Stimulated activated CD8-positive, alpha-beta memory T cell treated with anti-CD3 and anti-CD28 coated beads, Interleukin-15, amount 100 ng/mL, for 4 hours (primary cell): ENCODE data around the gene LAMC2.
"Not testable (repeated sequence)": the region's sequence is repeated elsewhere in the genome, so short reads cannot be mapped to it uniquely, and the experiment has no call there.

Experiments
- DNase-seq, 2 donors: peaks; one replicate each; pipeline ENCODE4 v3.0.0-alpha.2; 2020; ENCODE audit warnings: low read depth in 2 of 2

LAMC2 gene

GRCh38 chr1:183238071-183238470, 52.0 kb downstream of the LAMC2 start:
- no peak for DNase-seq

DNA sequence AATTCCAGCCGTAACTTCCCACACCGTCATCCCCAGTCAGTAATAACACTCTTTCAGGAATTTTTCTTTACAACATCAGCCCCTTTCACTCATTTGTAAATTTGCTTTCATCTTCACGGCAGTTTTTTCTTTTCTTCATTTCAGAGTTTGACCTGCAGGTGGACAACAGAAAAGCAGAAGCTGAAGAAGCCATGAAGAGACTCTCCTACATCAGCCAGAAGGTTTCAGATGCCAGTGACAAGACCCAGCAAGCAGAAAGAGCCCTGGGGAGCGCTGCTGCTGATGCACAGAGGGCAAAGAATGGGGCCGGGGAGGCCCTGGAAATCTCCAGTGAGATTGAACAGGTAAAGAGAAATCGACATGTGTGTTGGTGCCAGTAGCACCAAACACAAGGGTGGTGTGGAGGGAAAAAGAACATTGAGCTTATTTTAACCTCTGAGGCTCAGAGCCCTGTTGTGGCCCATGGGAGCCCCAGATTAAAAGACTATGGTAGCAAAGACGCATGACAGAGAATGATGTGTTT, 53.2 kb downstream of the LAMC2 start:
- DNase-seq = no peak

DNA sequence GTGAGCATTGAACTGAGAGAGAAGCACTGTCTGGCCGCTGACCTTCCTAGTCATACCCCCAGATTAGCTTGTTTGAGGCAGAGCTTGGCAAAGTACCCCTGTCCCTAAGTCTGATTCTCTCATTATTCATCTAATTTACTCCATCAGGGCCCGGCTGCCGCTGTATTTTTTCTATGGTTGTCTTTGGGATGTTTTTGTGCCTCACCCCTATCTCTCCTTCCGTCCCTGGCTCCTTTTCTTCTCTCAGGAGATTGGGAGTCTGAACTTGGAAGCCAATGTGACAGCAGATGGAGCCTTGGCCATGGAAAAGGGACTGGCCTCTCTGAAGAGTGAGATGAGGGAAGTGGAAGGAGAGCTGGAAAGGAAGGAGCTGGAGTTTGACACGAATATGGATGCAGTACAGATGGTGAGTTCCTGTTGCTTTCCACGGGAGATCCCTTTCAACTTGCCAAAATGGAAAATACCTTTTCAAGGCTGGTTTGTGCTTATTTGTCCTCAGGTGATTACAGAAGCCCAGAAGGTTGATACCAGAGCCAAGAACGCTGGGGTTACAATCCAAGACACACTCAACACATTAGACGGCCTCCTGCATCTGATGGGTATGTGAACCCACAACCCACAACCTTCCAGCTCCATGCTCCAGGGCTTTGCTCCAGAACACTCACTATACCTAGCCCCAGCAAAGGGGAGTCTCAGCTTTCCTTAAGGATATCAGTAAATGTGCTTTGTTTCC, 53.9 kb downstream of the LAMC2 start:
- DNase-seq = no peak

DNA sequence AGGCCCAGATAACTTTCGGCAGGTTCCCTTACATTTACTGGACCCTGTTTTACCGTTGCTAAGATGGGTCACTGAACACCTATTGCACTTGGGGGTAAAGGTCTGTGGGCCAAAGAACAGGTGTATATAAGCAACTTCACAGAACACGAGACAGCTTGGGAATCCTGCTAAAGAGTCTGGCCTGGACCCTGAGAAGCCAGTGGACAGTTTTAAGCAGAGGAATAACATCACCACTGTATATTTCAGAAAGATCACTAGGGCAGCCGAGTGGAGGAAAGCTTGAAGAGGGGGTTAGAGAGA, 54.4 kb downstream of the LAMC2 start:
- no peak for DNase-seq

GRCh38 chr1:183240853-183241252, 54.8 kb downstream of the LAMC2 start:
- DNase-seq = not testable (repeated sequence)

GRCh38 chr1:183241471-183241870, 55.4 kb downstream of the LAMC2 start:
- no peak for DNase-seq

DNA sequence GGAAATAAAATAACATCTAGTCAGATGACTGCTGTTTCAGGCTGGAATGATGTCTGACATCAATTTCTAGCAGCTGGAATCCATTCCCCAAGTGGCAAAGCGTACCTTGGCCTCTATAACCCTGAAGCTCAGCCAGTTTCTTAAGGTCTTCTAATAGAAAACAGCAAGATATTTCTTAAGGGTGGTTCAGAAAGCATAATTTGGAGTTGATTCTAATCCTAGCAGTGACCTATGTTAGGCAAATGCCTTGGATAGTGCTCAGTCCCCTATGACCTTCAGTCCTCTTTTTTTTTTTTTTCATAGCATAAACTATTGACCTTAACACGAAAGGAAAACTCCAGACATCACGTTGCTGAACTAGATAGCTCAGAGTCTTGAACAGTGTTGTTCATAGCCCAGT, 56.5 kb downstream of the LAMC2 start:
- DNase-seq = no peak

GRCh38 chr1:183243161-183244050, 57.3 kb downstream of the LAMC2 start:
- no peak for DNase-seq

DNA sequence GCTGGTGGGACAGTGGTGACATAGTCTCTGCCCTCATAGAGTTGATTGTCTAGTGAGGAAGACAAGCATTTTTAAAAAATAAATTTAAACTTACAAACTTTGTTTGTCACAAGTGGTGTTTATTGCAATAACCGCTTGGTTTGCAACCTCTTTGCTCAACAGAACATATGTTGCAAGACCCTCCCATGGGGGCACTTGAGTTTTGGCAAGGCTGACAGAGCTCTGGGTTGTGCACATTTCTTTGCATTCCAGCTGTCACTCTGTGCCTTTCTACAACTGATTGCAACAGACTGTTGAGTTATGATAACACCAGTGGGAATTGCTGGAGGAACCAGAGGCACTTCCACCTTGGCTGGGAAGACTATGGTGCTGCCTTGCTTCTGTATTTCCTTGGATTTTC, 58.4 kb downstream of the LAMC2 start:
- no peak for DNase-seq

DNA sequence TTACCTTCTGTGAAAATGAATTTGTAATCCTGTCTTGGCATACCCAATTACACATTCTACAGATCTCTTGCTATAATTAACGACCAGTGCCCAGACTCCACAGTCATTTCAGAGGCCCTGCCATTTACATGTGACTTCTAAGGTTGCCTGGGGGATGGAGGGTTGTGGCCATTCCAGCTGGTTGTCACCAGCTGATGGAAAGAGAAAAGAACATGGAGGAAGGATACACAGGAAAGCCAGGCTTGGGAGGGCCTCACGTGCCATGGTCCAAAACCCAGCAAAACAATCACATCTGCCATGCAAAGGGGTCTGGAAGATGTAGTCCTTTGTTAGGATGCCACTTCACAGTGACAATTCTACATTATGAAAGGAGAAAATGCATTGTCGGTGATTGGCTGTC, 59.3 kb downstream of the LAMC2 start:
- no peak for DNase-seq

DNA sequence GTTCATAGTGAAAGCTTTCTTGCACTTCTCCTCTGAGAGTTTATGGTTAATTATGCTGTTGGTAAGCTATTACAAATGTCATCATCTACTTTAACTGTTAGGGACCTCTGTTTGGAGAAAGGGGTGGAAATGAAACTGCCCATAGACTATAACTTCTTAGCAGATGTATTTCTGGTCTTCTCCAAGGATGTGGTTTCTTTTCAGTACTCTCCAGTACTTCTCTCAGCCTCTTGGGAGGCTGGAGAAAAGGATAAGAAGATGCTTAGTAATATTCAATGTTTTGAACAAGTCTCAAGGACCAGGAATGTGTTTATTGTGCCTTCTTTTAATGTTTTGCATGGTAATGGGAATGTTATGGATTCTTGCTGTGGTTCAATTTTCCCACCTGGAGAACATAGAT, 60.4 kb downstream of the LAMC2 start:
- no peak for DNase-seq

- no peak for DNase-seq
These were observed 61.0 kb downstream of the LAMC2 start for GRCh38 chr1:183247066-183247465.

- no peak for DNase-seq
These were observed 61.4 kb downstream of the LAMC2 start for GRCh38 chr1:183247484-183247883.

GRCh38 chr1:183247931-183248330, 61.9 kb downstream of the LAMC2 start:
- no peak for DNase-seq

DNA sequence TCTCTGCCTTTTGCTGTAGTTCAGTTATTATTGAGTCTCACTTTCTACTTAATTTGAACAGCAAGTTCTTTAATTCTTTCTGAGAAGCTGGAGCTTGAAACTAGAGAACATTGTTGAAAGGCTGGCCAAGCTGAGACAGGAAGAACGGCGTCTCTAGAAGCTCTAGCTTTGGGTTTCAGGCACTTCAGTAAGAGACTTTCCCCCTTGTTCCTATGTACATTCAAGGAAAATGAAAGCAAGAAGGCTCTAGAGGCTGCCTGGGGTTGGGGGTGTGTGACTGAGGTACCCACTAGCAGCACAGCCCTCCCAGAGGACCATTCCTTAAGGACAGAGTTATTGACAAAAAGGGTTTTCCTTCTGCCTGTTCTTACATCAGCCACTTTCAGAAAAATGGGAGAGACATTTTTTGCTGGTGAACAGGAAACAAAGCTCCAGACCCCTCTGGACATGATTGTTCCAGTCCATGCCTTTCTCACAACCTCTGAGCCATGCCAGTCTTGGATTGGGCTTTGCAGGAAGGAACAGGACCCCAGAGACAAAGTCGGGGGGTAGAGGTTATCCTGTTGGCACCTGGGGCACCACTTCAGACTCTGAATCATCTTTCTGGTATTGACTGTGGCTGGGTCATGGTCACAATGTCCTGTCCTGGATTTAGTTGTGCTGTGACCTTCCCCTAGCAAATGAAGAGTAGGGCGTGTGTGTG, 63.1 kb downstream of the LAMC2 start:
- no peak for DNase-seq

- DNase-seq = no peak
These were observed 63.9 kb downstream of the LAMC2 start for GRCh38 chr1:183249941-183250452.

DNA sequence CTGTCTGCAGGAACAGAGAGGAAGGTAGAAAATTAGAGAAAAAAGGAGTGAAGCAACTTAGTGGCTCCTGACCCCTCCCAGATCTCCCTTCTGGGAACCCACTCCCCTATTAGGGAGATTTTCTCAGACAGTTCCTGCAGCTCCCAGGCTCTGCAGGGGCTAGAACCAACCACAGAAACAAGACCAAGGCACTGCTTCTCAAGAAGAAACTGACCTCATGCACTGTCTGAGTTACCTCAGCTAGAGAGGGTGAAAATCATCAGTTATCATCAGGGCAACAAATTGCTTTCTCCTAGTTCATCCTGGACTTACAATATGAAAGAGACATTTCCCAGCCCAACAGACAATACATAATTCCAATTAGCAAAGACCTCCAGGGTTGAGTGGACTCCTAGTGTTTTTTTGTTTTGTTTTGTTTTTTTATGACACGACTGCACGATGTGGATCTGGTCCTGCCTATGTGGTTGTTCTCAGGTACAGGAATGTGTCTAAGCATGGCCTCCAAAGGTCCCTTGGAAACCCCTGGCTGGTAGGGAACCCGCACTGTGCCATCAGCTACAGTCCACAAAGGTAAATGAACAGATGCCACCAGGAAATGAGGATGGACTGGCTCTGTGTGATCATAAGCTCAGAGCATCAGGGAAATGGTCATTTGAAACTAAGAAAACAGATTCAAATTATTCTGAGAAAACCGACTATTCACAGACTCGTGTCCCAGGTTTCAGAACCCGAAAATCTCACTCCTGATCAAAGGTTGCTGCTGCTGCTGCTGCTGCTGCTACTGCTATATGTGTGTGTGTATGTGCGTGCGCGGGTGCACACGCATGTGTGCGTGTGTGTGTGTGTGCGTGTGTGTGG, 65.3 kb downstream of the LAMC2 start:
- no peak for DNase-seq

DNA sequence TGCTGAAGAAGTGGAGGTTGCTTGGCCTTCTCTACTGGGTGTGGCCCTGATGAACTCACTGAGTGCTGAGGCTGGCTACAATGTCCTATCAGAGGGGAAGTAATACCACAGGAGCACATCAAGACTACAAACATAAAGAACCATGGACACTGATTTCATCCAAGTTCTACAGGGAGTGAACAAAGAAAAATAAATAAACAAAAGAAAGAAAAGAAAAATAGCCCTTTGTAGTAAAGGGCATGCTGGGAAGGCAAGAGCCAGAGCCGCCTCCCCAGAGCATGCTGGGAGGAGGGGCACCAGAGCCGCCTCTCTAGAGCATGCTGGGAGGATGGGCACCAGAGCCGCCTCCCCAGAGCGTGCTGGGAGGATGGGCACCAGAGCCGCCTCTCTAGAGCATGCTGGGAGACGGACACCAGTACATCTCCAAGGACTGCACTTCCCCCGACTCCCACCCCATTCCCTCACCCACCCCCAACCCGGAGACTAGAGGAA, 65.9 kb downstream of the LAMC2 start:
- DNase-seq = no peak

DNA sequence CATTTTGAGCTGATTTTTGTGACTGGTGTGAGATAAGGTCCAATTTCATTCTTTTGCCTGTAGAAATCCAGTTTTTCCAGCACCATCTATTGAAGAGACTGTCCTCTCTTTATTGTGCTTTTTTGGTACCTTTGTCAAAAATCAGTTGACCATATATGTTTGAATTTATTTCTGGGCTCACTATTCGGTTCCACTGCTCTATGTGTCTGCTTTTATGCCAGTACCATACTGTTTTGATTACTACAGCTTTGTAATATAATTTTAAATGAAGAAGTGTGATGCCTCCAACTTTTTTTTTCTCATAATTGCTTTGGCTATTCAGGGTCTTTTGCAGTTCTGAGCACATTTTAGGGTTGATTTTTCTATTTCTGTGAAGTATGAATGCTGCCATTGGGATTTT, 69.0 kb downstream of the LAMC2 start:
- DNase-seq = no peak

DNA sequence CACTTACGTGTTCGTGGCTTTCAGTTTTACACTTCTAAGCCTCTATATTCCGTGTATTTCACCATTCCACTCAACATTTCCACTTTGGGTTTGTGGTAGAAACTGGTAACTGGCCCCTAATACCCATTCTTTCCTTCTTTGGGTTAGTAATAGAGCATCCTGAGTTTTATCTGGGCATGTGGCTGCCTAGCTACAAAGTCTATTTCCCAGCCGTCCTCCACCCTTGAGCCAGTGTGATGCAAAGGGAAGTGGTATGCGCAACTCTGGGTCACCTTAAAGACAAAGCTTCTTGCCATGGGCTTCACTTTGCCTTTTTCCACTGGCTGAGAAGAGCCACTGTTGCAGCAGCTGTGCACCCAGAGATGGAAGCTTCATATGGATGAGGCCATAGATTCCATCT, 73.9 kb downstream of the LAMC2 start:
- DNase-seq = no peak

GRCh38 chr1:183262628-183263200, 76.7 kb downstream of the LAMC2 start:
- no peak for DNase-seq
